ENCODE results near the gene KIF20B.

The KIF20B gene, protein sequence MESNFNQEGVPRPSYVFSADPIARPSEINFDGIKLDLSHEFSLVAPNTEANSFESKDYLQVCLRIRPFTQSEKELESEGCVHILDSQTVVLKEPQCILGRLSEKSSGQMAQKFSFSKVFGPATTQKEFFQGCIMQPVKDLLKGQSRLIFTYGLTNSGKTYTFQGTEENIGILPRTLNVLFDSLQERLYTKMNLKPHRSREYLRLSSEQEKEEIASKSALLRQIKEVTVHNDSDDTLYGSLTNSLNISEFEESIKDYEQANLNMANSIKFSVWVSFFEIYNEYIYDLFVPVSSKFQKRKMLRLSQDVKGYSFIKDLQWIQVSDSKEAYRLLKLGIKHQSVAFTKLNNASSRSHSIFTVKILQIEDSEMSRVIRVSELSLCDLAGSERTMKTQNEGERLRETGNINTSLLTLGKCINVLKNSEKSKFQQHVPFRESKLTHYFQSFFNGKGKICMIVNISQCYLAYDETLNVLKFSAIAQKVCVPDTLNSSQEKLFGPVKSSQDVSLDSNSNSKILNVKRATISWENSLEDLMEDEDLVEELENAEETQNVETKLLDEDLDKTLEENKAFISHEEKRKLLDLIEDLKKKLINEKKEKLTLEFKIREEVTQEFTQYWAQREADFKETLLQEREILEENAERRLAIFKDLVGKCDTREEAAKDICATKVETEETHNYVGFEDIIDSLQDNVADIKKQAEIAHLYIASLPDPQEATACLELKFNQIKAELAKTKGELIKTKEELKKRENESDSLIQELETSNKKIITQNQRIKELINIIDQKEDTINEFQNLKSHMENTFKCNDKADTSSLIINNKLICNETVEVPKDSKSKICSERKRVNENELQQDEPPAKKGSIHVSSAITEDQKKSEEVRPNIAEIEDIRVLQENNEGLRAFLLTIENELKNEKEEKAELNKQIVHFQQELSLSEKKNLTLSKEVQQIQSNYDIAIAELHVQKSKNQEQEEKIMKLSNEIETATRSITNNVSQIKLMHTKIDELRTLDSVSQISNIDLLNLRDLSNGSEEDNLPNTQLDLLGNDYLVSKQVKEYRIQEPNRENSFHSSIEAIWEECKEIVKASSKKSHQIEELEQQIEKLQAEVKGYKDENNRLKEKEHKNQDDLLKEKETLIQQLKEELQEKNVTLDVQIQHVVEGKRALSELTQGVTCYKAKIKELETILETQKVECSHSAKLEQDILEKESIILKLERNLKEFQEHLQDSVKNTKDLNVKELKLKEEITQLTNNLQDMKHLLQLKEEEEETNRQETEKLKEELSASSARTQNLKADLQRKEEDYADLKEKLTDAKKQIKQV (N-terminal part only)

DNA sequence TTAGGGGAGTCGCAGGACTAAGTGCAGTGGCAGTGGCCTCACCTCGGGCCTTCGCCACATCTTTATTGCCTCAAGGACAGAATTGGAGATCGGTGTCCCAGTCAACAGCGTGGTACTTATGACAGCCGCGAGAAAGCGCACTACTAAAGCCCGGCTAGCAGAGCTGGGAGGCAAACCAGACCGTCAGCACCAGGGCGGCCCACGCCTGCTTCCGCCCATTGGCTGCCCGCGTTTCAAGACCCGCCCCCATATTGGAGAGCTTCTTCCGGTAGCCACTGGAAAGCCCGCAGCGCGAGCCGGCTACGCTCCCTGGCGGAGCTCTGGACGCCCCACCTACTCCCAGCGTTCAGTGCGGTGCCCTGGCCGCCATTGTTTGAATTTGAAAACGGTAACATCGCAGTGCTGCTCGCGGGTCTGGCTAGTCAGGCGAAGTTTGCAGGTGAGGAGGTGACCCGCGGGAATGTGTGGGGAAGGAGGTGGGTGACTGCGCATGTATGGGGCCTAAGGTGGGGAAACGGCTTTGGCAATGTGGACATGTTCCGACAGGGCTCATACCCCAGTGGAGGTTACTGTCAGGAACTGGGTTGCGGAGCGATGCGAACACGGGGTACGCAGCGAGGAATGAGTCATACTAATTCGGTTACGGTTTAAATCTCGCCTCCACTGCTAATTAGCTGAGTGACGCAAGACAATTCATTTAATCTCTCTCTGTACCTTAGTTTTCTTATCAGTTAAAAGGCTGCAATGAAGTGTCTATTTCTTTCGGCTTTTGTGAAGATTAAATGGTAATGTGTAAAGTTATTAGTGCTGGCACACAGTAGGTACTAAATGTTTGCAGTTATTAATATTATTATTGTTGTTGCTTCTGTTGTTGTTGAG is at the start of gene KIF20B:
Gene KIF20B (plus strand): TSS at position 349 of the 879 bp plus-strand sequence. CDS start 3,705 bp downstream, outside the sequence.
- peak; percentile 84 to 91 (median 90) for DNase-seq

DNA sequence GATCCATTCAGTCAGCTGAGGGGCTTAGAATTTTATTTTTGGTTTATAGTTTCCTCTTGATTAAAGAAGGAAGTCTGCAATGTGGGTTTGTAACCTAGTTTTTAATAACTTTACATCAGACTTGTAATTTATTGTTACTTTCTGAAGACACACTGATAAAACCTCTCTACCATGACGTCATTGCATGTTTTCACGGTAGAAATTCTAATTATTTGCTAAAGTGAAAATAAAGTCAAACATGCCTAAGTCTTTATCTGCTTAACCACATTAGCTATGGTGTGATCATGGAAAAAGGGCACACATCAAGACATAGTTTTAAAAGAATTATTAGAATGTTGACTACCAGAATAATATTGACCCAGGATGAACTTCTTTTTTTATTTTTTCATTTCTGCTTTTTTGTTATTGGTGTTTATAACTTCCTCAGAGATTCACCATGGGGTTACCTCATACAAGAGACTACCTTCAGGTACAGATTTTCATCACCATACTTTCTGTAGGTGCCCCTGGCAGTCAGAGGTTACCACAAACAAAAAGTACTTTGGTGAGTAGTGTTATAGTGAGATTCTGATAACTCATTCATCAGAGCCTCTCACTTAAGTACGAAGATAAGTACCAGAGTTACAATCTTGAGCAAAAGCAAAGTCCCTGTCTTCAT is 49.3 kb upstream of the KIF20B start:
- no peak for DNase-seq

DNA sequence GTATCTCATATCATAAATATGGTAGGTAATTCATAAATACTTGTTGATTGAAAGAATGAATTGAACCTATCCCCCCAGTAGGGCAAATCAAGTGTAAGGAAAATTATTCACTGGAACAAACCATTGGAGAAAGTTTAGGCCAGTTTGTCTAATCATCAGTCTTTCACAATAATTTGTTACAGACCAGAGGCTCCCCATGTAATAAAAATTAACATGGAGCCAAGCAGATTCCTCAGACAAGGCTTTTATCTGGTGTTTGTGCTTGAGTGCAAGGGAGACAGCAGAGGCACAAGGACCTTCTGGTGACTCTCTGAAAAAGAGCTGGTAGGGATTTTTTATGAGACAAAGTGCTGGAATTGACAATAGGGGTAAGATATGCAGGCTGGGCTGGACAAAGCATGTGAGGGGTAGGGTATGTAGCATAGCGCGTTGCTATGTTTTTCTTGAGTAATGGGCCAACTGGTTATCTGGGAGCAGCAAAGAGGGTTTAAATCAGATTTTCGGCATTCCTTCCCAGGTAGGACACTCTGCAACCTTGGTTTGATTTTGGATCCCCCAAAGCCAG is 48.5 kb upstream of the KIF20B start:
- no peak for DNase-seq

DNA sequence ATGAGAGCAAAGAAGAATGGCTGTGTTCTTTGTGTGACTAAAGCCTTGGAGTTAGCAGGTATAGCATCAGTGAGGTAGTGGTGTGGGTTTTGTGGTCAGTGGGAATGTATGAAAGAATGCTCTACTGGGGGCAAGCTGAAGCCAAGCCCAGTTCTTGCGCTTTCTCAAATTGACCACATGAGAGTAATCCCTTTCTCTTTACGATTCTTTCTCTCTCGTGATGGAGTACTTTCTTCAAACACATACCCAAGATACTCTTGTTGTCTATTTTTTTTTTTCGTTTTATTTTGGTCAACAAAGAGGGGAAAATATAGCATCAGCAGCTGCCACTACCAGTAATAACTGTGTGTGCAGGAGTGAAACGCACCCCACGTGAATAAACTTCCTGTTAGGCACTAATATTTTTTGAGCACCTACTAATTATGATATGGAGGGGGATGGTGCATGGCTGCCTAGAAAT is 48.0 kb upstream of the KIF20B start:
- DNase-seq: no peak

DNA sequence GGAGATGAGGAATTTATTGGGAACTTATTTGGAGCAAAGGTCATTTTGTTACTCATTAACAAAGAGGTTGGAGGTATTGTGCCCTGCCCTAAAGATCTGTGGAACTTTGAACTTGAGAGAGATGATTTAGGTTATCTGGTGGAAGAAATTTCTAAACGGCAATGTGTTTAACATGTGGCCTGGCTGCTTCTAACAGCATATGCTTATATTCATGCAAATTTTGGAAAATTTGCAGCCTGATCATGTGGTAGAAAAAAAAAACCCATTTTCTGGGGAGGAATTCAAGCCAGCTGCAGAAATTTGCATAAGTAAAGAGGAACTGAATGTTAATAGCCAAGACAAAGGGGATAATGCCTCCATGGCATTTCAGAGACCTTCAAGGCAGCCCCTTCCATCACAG is 45.7 kb upstream of the KIF20B start:
- DNase-seq: no peak

DNA sequence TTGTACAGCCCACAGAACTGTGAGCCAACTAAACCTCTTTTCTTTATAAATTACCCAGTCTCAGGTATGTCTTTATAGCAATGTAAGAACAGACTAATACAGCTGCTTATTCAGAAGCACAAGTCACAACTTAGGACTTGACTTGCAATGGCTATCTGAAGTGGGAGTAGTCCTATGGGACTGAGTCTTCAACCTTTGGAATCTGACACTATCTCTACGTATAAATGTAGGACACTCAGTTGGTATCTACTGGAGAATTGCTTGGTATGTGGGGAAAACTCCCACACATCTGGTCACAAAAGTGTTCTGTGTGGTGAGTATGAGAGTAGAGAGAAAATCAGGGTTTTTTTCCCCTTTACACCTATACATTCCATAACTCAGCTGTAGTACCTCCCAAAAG is 44.1 kb upstream of the KIF20B start:
- DNase-seq: no peak

DNA sequence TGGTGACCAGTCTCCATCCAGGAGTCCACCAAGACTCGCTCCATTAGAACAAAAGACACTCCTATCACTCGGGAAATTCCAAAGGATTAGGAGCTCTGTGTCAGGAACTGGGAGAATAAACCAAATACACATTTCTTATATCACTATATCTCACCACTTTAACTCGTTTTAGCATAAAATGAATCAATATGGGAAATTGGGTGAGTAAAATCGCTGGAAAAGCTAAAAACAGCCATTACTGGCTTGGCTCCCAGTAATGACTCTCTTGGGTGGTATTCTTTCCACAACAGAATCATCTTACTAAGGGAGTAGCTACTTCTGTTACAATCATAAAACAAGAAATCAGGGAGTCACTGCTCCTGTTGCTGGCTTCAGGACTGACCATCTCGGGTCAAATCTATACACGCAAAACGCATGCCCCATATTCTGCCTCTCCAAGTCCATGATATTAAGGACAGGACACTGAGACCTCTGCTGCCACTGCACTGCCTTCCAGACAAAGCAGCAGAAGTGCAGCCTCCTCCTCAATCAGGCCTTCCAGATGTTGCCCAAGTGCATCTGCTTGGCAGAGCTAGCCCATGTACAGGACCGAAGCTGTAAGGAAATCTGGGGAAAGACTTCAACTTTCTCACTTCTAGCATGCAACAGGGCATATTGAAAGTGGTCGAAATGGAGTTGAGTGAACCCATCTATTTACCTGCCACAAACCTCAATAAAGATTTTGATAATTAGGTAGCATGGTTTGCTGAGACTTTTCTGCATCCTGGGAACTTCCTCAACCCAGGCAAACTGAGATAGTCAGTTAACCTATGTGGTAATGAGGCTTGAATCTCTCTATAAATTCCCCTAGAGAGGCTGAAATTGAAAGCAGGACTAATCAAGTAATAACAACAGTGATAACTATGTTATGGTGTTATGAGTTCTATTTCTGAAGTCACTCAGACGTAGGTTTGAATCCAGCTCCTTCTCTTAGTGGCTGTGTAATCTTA is 42.0 kb upstream of the KIF20B start:
- DNase-seq: no peak

DNA sequence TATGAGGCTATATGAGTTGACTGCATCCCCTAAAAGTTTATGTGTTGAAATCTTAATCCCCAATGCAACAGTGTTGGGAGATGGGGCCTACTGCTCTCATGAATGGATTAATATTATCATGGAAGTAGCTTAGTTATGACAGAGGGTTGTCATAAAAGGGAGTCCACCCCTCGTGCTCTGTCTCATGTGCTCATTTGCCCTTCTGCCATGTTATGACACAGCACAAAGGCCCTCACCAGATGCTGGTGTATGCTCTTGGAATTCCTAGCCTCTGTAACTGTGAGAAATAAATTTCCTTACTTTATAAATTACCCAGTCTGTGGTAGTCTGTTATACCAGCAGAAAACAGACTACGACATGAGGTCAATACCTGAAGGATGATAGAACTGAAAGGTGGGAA is 38.8 kb upstream of the KIF20B start:
- DNase-seq: no peak

DNA sequence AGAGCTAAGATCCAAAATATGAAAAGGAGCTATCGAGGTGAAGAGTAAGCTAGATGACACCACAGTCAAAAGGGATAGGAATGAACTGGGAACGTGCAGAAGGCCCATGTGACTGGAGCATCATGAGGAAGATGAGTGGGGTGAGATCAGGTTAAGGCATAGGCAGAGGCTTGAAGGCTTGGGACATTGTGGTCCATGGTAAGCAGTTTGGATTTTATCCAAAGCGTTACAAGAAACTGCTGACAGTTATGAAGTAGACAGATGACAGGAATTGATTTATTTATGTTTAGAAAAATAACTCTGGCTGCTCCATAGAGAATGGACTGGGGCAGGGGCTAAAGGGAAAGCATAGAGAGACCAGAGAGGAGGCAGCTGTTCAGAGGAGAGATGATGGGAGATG is 38.2 kb upstream of the KIF20B start:
- no peak for DNase-seq

DNA sequence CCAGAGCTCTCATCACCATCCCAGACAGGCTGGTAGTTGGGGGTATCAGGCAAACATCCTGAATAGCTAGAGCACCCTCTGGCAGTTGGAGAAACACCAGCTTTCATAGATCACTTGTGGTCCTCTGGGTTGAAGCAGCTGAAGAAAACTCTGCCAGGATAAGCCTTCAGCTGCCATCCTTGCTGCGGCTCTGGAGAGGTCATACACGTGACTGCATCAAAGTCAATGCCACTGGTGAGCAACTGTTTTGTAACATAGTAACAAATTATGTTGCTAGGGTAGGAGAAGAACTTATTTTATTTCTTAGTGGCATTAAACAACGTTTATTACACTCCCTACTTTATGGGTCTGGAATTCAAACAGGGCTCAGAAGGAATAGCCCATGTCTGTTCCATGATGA is 37.2 kb upstream of the KIF20B start:
- DNase-seq: no peak

DNA sequence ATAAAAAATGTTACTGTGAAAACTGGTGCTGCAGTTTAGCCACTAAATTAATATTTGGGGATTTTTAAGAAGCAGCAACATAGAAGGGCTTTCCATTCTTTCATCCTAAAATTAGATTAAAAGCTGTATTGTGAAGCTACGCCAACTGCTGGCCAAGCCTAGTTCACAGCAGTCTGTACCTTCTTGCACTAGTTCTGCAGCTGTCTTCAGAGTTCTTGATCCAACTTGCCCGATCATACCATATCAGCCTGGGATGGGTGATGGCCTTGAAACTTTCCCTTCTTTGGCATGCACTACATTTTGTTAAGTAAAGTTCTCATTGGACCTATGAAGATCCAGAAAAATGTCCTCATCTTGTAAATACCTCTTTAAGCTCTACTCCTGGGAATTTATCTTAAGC is 36.1 kb upstream of the KIF20B start:
- no peak for DNase-seq

DNA sequence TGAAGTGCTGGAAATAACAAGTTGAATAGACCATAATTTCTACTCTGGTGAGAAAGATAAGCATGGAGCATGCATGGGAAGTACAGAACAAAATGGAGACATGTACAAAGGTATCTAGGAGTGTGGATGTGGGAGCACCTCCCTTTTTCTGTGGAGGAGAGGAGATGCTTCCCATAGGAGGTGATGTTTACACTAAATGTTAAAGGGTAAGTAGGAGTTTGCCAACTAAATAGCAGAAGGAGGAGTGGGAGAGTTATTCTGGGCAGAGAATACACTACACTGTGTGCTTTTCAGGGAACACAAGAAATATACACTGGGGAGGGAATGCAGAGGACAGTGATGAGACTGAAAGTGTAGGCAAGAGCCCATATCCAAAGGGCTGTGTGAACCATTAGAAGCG is 35.3 kb upstream of the KIF20B start:
- DNase-seq: no peak

DNA sequence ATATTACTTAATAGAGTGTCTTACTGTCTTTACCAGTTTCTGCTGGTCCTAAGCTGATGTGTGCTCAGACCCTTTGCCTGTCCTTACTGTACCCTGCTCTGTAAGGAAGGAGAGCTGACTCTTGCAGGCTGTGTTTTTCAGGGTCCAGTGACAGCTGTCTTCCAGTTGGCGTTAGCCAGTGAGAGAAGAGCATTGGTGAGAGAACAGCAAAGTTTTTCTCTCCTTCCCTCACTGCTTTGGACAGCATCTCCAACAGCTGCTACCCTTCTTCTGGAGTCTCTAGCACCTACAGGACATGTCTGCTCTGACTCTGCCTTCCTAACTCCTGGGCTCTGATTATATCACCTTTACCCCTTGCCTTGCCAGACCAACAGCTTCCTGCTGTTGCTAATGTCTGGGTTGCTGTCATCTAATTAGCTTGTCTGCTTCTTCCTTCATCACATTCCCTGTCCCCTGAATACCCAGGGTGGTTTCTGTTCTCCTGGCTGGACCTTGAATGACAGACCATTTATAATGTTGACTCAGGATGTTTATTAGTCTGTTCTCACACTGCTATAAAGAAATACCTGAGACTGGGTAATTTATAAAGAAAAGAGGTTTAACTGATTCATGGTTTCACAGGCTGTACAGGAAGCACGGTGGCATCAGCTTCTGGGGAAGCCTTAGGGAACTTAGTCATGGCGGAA is 32.9 kb upstream of the KIF20B start:
- DNase-seq: no peak

DNA sequence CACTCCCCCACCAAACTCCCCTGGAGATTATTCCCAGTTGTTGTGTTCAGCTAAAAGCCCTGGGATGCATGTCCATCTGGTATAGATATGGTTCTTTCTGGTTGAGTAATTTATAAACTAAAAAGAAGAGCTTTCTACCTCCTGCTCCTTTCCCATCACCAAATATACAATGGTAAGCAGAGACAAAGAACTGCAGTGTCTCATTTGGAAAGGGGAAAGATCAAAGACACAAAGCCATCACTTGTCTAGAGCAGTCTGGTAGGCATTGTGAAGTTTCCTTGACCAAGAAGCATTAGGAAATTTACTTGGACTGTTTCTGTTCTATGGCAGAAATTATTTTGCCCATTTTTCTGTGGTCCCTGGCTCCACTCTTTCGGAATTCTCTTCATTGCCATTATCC is 31.4 kb upstream of the KIF20B start:
- no peak for DNase-seq

DNA sequence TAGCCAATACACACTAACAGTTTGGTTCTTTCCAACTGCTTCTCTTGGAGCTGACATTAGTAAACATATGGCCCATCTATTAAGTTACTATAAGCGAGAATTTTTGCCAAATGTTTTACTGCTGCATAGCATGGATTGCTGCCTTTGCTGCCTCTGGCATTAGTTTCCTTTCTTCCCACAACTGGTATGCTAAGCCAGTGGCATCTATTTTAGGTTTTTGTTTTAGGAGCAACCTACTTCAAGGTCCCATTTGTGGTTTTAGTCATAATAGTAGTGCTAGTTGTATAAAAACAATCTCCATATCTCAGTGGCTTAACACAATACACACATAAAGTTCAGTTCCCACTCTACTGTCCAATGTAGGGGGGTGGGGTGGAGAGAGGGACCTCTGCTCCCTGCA is 30.5 kb upstream of the KIF20B start:
- no peak for DNase-seq

DNA sequence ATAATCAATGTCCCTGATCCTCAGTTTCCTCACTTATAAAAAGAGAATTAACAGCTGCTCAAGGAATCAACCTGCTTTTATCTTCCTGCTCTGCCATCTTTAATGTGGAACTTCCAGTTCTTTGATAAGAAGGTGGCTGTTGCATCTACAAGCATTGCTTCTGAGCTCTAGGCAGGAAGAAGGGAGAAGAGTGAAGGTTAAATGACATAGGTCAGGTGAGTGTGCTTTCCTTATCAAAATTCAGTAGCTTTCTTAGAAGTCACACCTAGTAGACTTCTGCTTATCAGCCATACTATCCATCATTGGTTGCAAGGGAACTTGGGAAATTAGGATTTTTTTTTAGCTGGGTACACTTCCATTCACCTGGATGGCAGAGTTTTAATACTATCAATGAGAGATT is 24.0 kb upstream of the KIF20B start:
- DNase-seq: no peak

DNA sequence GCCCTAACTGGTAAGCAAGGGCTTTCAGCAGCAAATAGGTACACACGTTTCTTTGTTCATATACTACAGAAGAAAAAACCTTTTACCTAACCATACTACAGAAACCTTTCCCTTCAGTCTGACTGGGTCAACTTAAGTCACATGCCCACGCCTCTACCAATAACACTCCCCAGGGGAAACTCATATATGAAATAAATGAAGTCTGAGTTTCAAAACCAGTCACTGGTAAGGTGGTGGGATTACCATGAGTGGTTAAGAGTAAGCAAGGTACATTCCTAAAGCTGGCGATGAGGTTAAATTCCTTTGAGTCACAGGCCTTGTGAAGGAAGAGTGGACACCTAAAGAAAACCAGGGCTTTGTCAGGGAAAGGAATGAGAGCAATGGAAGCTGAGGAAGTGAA is 21.4 kb upstream of the KIF20B start:
- DNase-seq: no peak

DNA sequence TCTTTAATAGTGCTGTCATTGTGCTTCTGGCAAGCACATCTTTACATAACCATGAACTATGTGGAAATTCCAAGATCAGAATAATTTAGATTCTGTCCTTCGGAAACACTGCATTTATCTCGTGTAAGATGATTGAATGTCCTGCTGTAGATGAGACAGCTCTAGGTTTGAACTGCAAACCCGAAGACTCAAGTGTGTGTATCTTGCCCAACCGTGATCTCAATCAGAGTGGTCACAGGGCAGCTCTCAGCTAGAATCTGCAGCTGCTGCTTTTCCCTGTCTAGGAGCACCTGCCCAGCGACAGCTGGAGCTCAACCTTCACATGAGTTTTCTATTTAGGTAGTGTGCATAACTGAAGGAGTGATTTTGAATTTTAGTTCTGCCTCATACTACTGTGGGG is 17.5 kb upstream of the KIF20B start:
- no peak for DNase-seq

DNA sequence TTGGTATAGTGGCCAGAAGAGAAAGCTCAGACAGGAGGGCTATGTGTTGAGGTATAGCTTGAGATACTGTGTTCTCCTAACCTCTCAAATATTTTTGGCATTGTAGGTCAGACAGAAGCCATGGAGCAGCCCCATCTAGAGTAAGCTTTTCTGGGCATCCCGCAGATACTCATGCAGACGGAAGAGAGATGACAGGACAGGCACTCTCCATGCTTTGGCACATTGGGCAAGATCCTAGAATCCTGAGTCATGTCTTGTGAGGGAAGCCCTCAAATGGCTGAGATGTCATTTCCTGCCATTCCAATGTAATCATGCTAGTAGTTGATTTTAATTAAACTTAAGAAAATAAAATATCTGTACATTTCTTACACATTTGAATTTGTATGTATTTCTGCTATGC is 16.8 kb upstream of the KIF20B start:
- DNase-seq: no peak
